ENCODE data around the gene OPN1LW.

- no peak for TF ChIP-seq POLR2A (IDR thresholded peaks at IDR 0.05)
- no peak for TF ChIP-seq CTCF (IDR thresholded peaks at IDR 0.05 in 8 of 11, conservative IDR thresholded peaks at IDR 0.05 in 3 of 11)
- no peak for TF ChIP-seq POLR2AphosphoS5 (IDR thresholded peaks at IDR 0.05)
Observed at GRCh38 chrX:154138857-154139256, 5.2 kb upstream of the OPN1LW start.
